AG04449 (cell line): Measurements from ENCODE around the gene COL6A5.
"Not testable (repeated sequence)": the region's sequence is repeated elsewhere in the genome, so short reads cannot be mapped to it uniquely, and the experiment has no call there.

Source experiments
- CTCF ChIA-PET: fragments of 350-600 bp; formaldehyde crosslinking; extraction: SDS; loops from one replicate; lab custom pipeline; 2021; ENCODE audit warnings: antibody characterized with exemption; lab: Yijun Ruan, JAX
- POLR2A ChIA-PET: fragments of 400-600, 350-600 bp; formaldehyde crosslinking; extraction: SDS; loops from one replicate; lab custom pipeline; 2020; ENCODE audit warnings: antibody characterized with exemption, inconsistent platforms; lab: Yijun Ruan, JAX
- DNase-seq: peaks from one replicate; pipeline ENCODE4 v3.0.0-alpha.2; 2010; ENCODE audit warnings: low read depth, low spot score
- H3K4me3 ChIP-seq: 2 replicates; pipeline ENCODE4 v1.5.1; 2011; ENCODE audit warnings: low read depth, mild to moderate bottlenecking, control low read depth, low read length
- TF ChIP-seq, protein P1 (sequence below): IDR thresholded peaks from one replicate; pipeline ENCODE4 v1.5.1; 2011; ENCODE audit warnings: mild to moderate bottlenecking, moderate library complexity, low read length, control low read depth, inconsistent platforms; ENCODE audit not compliant: insufficient read depth; ENCODE audit errors: missing control alignments

The COL6A5 gene

DNA sequence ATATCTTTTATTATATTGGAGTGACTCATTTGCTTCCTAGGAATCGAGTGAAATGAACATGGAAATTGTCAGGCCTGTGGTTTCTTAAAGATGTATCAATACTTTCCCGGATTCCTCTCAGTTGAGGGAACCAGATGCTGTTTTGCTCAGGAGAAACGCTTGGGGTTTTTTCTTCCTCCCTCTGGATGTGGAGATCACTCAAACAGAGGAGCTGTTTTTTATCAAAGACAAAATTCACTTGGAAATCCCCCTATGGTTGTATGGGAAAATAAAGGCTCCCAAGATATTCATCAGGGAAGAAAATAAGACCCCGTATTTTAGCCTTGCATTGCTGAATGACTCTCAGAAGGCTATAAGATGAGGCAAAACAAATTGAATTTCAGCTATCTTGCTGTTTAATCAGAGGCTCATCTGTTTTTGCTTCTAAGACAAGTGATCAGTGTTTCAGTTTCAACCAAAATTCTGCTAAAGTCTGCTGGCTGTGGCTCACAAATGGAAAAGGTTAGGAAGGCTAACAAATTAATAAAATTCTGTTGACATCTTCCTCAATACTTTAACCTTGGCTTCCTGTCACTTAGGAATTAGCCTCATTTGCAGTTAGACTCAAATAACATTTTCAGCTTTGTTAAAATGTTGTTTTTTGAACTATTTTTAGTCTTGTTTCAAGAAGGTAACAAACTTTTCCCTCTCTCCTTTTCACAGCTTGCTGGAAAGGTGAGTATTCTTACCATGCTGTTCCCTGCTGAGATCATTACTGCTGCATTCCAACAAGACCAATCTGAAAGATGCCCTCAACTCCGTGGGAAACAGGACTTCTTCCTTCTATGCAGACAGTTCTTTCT, 83.6 kb downstream of the COL6A5 start:
- DNase-seq = no peak
- no peak overlapping the region for H3K4me3 ChIP-seq
- POLR2A ChIA-PET = no interaction called here
- CTCF ChIA-PET = no interaction called here
- TF ChIP-seq, protein P1, sequence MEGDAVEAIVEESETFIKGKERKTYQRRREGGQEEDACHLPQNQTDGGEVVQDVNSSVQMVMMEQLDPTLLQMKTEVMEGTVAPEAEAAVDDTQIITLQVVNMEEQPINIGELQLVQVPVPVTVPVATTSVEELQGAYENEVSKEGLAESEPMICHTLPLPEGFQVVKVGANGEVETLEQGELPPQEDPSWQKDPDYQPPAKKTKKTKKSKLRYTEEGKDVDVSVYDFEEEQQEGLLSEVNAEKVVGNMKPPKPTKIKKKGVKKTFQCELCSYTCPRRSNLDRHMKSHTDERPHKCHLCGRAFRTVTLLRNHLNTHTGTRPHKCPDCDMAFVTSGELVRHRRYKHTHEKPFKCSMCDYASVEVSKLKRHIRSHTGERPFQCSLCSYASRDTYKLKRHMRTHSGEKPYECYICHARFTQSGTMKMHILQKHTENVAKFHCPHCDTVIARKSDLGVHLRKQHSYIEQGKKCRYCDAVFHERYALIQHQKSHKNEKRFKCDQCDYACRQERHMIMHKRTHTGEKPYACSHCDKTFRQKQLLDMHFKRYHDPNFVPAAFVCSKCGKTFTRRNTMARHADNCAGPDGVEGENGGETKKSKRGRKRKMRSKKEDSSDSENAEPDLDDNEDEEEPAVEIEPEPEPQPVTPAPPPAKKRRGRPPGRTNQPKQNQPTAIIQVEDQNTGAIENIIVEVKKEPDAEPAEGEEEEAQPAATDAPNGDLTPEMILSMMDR = no peak

DNA sequence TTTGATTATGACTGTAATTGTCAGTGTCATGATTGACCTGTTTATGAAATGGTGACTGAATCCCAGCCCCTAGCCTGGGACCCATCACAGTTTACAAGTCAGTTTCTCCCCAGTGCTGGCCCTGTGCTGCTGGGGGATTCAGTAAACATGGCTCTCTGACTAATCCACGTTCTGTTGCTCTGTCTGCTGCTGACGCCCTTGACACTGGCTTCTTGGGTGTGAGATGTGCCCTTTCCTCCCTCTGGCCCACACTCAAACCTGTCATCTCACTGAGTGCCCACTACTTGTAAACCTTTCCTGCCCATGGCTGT, 84.2 kb downstream of the COL6A5 start:
- ChIA-PET POLR2A (no interaction called here), CTCF (no interaction called here)
- TF ChIP-seq, protein P1 = no peak
- no peak overlapping the region for H3K4me3 ChIP-seq
- DNase-seq = no peak

DNA sequence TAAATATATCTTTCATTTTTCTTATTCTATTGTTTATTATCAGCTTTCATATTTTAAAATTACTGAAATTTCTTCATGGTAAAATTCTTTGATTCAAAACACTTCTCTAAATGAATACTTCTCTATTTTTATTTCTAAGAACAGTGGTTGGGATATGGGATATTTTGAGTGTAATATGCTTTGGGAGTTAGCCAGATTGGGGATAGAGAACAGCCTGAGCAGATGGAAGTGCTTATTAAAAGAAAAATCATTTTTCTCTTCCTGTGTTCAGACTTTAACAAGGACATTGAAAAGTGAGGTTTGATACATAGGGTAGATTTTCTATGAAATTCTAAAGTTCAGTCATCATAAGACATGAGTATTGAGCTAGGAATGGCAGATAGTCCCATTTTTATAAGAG, 84.8 kb downstream of the COL6A5 start:
- no peak overlapping the region for H3K4me3 ChIP-seq
- DNase-seq = no peak
- TF ChIP-seq, protein P1 = no peak
- ChIA-PET CTCF (no interaction called here), POLR2A (no interaction called here)

DNA sequence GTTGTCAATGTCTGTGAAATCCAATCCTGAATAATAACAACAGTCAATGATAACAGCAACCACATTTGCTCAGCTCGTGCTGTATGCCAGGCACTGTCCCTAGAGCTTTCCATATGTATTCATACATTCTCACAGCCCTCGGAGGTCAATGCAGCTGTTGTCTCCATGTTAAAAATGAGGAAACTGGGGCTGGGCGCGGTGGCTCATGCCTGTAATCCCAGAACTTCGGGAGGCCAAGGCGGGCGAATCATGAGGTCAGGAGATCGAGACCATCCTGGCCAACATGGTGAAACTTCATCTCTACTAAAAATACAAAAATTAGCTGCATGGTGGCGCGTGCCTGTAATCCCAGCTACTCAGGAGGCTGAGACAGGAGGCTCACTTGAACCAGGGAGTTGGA, 86.6 kb downstream of the COL6A5 start:
- CTCF ChIA-PET, DNase-seq, H3K4me3 ChIP-seq, POLR2A ChIA-PET: not testable (repeated sequence)

DNA sequence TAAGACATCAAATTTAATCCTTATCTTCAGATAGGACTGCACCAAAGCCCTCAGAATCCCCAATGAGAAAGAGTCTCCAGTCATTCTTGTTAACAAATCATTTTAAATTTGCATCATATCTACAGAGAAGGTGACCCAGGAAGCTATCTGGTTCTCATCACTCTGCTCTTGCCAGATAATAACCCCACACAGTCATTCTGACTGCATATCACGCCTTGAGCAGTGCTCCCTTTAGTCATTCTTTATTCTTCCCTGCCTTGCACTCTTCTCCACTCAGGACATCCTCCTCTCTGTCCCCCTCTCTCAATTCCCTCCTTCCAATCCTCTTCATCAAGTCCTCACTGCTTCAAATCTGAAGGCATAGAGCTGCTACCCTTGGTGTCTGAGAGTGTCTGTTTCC, 87.8 kb downstream of the COL6A5 start:
- H3K4me3 ChIP-seq = no peak overlapping the region
- CTCF ChIA-PET = no interaction called here
- POLR2A ChIA-PET = no interaction called here
- no peak for DNase-seq
- TF ChIP-seq, protein P1 = no peak

DNA sequence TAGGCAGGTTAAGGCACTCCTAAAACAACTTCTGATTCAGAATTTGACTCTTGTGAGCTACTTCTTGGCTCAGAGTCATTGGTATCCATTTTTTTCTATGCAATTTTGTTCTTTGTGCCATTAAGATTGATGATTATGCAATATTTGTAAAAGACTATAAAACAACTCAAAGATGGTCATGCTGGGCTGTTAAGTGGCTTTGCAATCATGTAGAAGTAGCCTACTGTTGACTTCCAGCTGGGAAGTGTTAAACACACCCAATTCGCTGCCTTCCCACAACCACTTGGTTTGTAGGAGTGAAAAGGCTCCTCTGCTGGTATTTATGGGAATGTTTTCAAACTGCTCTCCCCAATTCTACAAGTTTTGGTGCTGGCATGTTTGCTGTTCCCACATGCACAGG, 96.8 kb downstream of the COL6A5 start:
- no peak overlapping the region for H3K4me3 ChIP-seq
- DNase-seq = no peak
- ChIA-PET CTCF (no interaction called here), POLR2A (no interaction called here)
- TF ChIP-seq, protein P1 = no peak

DNA sequence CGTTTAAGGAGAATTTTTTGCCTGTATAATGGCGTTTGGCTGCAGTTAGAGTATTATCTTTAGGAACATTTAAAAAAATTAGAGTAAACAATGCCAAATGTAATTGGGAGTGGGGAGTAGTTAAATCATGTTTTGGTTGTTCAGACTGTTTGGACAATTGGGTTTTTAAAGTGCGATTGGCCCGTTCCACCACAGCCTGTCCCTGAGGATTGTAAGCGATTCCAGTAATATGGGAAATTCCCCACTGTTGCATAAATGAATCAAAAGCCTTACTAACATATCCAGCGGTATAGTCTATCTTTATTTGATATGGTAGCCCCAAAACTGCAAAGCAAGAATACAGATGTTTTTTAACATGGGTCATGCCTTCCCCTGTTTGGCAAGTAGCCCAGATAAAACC, 101.4 kb downstream of the COL6A5 start:
- H3K4me3 ChIP-seq, DNase-seq, CTCF ChIA-PET, POLR2A ChIA-PET: not testable (repeated sequence)

DNA sequence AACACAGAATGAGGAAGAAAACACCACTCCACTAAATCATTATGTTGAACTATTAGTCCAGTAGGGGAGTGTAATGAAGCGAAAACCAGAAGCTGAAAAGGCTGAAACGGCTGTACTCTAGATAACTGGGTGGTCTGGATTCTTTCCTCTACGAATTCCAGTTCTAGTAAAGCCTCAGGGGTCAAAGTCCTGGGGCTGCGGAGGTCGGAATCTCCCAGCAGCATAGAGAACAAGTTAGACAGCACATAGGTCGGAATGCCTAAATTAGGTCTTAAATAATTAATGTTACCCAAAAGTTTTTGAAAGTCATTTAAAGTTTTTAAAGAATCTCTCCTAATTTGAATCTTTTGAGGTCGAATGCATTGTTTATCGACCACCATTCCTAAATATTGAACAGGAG, 102.7 kb downstream of the COL6A5 start:
- POLR2A ChIA-PET, H3K4me3 ChIP-seq, CTCF ChIA-PET, DNase-seq: not testable (repeated sequence)
